Measurements from ENCODE around the gene ADO. TPM values are rescaled to one million over a fixed set of nuclear protein-coding genes. Genes with fewer than 3 reads are reported as not detected.

Gene ADO
- total and polyA plus RNA-seq, 8 donors: 1.8 to 25.4 (median 12.7) TPM

- no peaks in the 10 kb centered on the region for H3K9me3 ChIP-seq
- no peaks in the 10 kb centered on the region for H3K27me3 ChIP-seq
- TF ChIP-seq POLR2AphosphoS5 (IDR thresholded peaks at IDR 0.05) (no peak), CTCF (IDR thresholded peaks at IDR 0.05) (no peak), POLR2A (IDR thresholded peaks at IDR 0.05) (no peak), EP300 (IDR thresholded peaks at IDR 0.05) (no peak)
- H3K27ac ChIP-seq: peak overlapping the region in 1 of 5 donors; percentile 0
- no peak overlapping the region for H3K4me3 ChIP-seq
- 78 to 90% (median 84%) methylated on average over 5 of the region's 5 CpGs for WGBS, 5 donors
- DNase-seq: peak in 1 of 2 donors; percentile 12
- H3K4me1 ChIP-seq: no peaks in the 10 kb centered on the region
- intact Hi-C loops (cut with DNase I; ENCODE audit: low total_unique reads): no loop called here
- no peaks in the 10 kb centered on the region for H3K36me3 ChIP-seq
Measured at GRCh38 chr10:62759599-62760175, 44.8 kb upstream of the ADO start.

- WGBS, 5 donors: 70 to 86% (median 77%) methylated on average over 14 of the region's 14 CpGs
- H3K27ac ChIP-seq: peak overlapping the region in 1 of 5 donors; percentile 0
- intact Hi-C loops (cut with DNase I; ENCODE audit: low total_unique reads): no loop called here
Measured at GRCh38 chr10:62760401-62760800, 44.1 kb upstream of the ADO start.

GRCh38 chr10:62761115-62761514 is 43.4 kb upstream of the ADO start:
- Histone ChIP-seq H3K4me1 (no peaks in the 10 kb centered on the region), H3K27ac (no peak overlapping the region), H3K27me3 (no peaks in the 10 kb centered on the region), H3K4me3 (no peak overlapping the region), H3K9me3 (no peaks in the 10 kb centered on the region), H3K36me3 (no peaks in the 10 kb centered on the region)
- intact Hi-C loops (cut with DNase I; ENCODE audit: low total_unique reads): no loop called here
- 21 to 43% (median 33%) methylated on average over 3 of the region's 3 CpGs for WGBS, 5 donors
- DNase-seq: no peak
- no peak for TF ChIP-seq POLR2A (IDR thresholded peaks at IDR 0.05)
- TF ChIP-seq CTCF (IDR thresholded peaks at IDR 0.05): no peak
- TF ChIP-seq POLR2AphosphoS5 (IDR thresholded peaks at IDR 0.05): no peak
- no peak for TF ChIP-seq EP300 (IDR thresholded peaks at IDR 0.05)

More at GRCh38 chr10:62760401-62760800, 44.1 kb upstream of the ADO start:
- Histone ChIP-seq H3K9me3 (no peaks in the 10 kb centered on the region), H3K4me1 (no peaks in the 10 kb centered on the region), H3K27me3 (no peaks in the 10 kb centered on the region), H3K4me3 (no peak overlapping the region), H3K36me3 (no peaks in the 10 kb centered on the region)
- TF ChIP-seq POLR2A (IDR thresholded peaks at IDR 0.05) (no peak), CTCF (IDR thresholded peaks at IDR 0.05) (no peak), POLR2AphosphoS5 (IDR thresholded peaks at IDR 0.05) (no peak), EP300 (IDR thresholded peaks at IDR 0.05) (no peak)
- DNase-seq: peak in 1 of 2 donors; percentile 36

GRCh38 chr10:62763155-62763554 is 41.4 kb upstream of the ADO start:
- no peaks in the 10 kb centered on the region for H3K36me3 ChIP-seq

More at GRCh38 chr10:62763155-62763554, 41.4 kb upstream of the ADO start:
- H3K4me1 ChIP-seq: no peaks in the 10 kb centered on the region
- H3K27me3 ChIP-seq: no peaks in the 10 kb centered on the region
- DNase-seq: no peak
- H3K4me3 ChIP-seq: no peak overlapping the region
- no peak overlapping the region for H3K27ac ChIP-seq
- intact Hi-C loops (cut with DNase I; ENCODE audit: low total_unique reads): no loop called here
- 93 to 96% (median 94%) methylated on average over 4 of the region's 4 CpGs for WGBS, 5 donors
- no peak for TF ChIP-seq POLR2A (IDR thresholded peaks at IDR 0.05)
- no peak for TF ChIP-seq POLR2AphosphoS5 (IDR thresholded peaks at IDR 0.05)
- no peak for TF ChIP-seq CTCF (IDR thresholded peaks at IDR 0.05)
- TF ChIP-seq EP300 (IDR thresholded peaks at IDR 0.05): no peak
- no peaks in the 10 kb centered on the region for H3K9me3 ChIP-seq

Data from stomach (tissue), 9 donors.